Measurements from ENCODE around the gene MGMT.

MGMT gene

DNA sequence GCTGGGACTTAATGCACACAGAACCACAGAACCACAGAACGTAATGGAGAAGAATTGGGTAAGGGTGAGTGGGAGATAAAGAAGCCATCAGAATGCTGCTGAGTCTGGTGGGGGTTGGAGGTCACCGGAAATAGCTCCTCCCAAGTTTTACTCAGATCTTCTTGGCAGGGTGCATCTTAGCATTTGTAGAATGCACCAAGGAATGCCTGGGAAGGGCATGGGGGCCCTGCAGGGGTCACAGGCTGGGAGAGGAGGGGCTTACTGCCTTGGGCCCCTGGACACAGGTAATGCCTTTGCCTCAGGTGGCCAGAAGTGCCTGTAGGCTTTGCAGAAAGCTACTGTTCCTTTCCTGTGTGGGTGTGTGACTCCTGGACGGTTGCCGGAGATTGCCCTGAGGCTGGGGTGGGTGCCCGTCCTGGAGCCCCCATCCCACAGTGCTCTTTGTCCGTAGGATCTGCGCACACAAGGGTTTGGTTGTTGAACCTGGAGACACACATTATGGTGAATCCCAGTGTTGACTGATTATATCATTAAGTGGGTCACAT, 55.1 kb downstream of the MGMT start:
- no peak for DNase-seq

DNA sequence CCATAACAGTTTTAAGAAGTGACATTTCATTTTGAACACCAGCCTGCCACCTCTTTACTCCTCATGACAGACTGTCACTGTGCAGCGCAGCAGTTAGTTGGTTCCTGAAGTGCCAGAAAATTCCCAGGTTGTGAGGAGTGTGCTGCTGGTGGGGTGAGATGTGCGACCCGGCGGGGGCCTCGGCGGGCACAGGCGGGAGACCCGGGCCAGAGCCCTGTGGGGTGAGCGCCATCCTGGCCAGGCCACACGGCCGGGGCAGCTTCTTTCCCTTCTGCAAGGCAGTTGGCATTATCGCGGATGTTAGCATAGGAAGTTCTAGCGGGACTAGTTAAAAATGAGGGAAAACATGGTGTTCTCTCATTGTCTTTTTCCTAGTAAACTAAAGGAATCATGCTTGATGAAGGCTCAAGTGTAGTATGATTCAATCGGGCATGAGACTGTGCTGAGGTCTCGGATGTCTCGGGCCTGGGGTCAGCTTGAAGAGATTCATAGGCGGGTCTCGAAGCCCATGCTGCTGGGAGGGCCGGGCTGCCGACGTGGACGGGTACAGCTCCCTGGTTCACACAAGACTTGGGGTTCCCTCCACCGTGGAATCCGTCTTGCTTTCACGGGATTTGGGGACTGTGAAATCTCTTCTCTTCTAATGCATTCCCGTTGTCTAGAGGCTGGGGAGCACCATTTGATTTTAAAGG, 56.1 kb downstream of the MGMT start:
- DNase-seq: no peak

DNA sequence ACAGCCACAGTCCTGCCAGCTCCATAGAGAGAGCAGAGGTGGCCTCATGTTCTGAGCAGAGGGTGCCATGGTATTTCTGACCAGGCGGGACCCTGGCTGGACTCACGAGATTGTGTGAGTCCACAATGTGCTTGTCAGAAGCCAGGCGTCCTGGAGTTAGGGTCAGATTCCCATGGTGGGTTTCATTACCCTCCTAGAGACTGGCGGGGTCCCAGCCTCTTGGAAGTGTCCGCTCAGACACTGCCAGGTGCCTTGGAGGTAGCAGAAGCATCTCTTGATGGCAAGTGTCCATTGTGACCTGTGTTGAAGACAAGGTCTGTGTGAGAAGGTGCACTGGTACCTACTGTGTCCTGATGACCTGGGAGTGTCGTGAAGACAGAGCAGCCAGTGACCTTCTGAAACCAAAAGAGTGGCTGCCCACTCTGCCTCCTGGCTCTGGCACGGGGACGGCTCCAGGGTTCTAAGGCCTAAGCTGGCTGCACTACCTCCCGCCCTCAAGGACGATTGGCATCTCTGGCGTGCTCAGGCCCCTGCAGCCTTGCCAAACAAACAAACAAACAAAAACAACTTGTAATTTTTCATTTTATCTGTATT, 56.8 kb downstream of the MGMT start:
- no peak for DNase-seq

DNA sequence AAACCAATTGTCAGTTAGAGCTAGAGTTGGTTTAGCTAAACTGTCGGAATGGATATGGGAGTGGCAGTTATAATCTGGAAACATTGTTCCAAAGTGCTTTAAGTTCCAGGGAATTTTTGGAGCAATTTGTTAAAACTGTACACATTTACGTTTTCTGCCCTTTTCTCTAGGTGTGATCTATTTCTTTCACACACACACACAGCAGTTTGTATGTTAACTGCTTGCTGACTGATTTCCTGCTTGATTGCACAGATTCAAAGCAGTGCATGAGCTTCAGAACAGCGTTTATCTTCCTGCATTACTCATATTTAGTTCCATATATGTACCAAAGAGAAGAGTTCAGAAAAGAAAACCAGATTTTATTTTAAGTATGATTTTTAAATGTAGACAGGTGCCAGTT, 57.9 kb downstream of the MGMT start:
- DNase-seq: no peak

DNA sequence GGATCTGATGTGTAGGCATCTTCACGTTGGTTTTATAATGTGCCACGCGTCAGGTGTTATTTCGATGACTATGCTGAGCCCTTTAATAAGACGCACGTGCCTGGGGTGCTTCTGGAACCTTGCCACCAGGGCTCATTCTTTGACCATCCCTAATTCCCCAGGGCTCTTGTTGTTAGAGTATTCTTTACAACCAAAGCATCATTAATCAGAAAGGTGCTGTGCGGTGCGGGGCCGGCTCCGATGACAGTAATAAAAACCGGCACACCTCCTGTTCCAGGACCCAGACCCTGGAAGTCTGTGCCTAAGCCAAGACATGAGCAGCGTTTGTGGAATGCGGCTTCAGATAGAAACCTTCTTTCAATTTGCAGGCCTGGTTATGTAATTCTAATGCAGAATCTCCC, 58.4 kb downstream of the MGMT start:
- no peak for DNase-seq

DNA sequence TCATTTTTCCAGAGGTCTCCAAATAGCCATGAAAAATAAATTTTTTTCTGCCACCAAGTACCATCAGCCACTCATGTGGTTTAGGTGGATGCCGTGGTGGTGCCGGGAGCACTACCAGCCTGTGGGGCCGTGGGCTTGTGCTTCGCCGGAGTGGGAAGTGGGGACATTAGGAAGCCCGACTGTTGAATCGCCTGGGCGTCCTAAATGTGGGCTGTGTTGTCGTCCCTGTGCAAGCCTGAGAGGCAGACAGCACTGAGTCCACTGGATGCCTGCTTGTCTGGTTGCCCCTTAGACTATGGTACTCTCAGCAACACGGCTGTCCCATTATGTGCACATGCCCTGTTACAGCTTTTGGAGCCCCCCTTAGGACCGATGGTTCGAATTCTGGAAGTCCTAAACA, 59.9 kb downstream of the MGMT start:
- no peak for DNase-seq

DNA sequence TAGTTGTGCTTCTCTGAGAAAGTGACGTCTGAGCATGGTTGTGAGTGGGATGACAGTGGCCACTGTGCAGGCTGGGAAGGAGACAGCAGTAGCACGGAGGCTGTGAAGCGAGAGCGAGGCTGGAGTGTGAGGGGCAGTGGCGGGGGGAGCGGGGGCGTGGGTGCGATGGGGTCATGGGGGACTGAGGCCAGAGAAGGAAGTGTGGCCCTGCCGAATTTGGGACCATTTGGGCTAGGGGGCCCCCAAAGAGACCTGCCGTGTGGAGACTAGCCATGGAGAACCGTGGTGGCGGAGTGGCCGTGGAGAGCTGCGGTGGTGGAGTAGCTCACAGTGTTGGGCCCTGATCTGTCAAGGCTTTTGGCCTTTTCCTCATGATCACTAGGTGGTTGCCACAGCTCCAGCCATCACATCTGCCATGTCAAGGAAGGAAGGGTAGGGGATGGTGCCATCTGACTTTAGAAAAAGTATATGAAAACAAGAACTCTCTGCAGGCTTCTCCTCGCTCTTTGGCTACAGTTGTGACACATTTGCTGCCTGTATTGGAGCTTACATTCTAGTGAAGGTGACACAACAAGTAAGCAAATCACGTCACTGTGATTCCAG, 61.4 kb downstream of the MGMT start:
- DNase-seq: no peak

DNA sequence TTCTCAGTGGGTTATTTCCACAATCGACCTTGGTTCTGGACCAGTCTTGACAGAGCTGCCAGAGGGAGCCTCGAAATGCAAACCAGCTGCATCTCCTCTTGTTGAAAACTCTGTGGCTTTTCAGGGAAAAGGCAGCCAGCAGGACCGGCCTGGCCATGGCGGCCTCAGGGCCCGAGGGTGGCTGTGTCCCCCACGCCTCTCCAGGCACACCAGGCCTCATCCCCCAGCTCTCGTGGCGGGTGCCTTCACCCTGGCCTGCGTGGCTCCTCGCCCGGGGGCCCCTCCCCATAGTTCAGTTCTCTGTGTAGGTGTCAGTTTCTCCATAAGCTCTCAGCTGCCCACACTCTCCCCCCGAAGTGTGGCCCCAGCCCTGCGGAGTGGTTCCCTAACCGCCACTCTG, 63.5 kb downstream of the MGMT start:
- DNase-seq: no peak

DNA sequence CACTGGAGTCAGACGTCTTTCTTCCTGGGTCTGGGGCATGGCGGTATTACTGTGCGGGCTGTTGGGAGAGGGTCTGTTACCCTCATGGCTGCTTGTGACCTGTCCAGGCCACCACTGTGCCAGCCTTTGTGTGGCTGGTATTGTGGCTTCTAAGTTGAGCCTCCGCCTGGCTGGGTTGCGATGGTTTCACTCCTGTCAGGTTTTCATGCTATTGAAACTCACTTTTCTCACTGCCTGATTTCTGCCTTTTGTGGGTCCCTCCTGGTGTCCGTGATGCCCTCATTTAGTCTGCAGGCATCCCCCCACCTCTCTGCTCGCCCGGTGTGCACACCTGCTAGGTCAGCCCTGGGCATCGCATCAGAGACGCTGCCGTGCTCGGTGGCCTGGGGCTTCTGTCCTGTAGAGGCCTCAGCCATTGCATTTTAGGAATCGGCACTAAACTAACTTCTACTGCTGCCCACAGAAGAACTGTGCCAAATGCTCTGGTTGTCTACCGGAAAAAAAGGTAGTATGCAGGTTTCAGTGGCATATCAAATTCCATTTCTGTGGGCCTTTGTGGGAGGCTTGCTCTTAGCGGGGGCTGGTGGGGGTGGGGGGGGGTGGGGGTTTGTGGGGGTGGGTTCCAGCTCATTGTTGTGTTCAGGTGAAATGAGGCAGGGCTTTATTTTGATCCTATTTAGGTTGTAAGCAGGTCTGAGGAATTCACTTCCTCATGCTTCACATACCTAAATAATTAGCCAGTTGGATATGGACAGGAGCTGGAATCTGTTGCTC, 64.3 kb downstream of the MGMT start:
- DNase-seq: no peak

DNA sequence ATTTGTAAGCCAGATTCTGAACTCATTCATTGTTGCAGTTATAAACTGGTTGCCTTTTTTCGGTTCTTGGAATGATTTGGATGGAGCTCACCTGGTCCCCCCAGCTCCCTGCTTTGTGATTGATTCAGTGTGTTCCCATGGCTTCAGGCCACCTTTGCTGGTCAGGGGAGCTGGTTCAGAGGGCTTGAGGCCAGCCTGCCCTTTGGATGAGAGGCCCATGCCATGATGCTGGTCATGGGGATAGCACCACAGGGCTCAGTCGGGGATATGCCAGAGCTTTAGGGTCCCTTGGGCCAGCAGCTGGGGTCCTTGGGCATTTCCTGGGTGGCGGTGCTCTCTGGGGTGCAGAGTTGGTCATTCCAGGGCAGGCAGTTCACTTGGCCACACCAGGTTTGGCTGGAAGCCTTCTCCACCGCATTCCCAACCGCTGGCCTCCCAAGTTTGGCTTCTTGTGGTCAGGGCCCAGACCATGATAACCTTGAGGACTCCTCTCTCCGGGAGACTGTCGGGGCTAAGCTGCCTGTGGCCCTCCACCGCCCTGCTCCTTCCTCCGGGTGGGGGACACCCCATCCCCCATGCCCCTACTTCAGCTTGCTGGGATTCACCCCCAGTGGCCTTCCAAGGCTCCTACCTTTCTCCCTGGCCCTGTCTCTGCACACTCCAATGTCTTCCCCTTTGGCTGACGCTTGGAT, 65.1 kb downstream of the MGMT start:
- DNase-seq: no peak

DNA sequence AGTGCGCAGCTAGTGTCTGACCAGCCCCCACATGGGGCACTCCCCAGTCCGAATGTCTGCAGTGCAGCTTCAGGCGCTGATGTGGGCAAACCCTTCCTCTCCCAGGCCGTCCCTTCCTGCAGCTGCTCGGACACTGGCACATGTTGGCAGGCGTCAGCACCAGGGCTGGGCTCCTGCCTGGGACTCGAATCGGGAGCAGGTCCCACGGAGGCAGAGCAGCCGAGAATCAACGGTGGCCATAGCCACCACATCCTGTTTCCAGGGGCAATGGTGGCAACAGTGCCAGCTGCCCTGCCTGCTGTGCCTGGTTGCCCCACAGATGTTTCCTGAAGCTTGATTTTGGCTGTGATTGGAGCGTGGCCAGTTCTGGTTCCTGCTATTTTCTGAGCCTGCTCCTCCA, 65.8 kb downstream of the MGMT start:
- no peak for DNase-seq

DNA sequence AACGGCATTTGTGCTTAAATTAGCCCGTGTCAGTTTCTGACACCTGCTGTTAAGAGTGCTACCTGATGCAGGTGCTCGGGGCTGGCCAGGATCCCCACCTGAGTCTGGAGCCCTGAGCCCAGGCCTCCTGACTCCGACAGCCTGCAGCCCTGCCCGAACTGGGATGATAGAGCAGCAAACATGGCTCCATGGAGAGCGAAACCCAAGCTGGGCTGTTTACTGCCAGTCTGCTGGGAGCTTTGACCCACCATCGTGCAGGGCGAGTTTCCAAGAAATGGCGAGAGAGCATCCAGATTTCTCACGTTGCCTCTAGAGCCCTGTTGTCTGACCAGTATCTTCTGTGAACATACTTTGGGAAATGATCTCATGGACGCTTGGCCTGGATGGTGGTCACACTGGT, 66.2 kb downstream of the MGMT start:
- no peak for DNase-seq

DNA sequence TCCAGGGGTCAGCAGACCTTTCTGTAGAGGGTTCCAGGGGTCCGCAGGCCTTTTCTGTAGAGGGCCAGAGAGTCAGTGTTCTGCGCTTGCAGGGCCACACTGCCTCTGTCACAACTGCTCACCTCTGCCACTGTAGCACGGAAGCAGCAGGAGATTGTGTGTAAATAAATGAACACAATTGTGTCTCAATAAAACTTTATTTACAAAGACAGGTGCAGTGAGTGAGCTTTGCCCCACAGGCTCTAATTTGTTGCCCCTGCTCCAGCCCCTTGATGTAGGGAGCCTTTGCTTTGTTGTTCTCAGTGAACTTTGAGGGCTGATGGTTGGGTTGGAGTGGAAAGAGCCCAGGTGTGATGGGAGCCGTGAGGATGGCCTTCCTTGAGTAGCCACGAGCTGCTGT, 67.8 kb downstream of the MGMT start:
- DNase-seq: no peak

DNA sequence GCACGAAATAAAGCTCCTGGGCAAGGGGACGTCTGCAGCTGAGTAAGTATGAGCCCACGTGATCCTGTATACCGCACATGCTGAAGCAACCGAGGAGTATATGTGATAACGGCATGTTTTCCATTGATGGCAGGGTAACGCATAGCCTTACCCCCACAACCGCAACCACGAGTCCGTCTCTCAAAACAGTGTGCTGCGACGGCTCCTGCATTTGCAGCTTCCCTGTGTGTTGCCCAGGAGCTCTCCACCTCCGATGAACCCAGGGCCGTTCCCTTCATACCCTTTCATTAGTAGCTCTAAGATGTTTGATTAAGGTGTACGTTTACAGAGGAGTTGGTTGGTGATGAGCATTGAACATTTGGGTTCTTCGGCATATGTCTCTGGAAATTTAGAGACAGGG, 69.3 kb downstream of the MGMT start:
- no peak for DNase-seq

DNA sequence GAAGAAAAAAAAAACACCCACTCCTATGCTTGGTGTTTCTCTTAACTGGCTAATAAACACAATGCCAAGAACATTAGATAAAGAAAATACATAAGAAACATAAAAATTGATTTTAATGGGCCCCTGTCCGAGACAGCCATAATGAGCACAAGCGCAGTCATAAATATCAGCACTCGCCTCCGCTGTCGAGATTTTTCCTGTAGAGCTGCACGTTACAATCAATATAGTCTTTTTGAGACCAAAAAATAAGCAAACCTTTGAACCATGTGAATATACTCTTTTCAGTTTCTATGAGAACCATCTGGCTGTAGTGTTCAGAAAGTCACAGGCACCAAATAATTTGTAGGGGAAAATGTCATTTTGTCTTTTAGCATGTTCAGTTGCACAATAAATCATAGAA, 70.1 kb downstream of the MGMT start:
- DNase-seq: no peak

DNA sequence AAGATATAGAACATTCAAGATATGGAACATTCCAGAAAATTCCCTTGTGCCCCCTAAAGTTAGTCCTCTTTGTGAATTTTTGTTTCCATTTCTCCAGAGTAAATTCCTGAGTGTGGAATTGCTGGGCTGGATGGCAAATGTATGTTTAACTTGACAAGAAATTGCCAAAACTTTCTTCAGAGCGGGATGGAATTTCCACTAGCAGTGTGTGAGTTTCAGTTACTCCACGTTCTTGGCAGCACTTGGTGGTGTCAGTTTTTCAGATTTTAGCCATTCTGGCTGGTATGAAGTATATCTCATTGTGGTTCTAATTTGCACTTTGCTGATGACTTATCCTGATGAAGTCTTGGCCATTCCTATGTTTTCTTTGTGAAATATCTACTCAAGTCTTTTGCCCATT, 71.2 kb downstream of the MGMT start:
- no peak for DNase-seq

DNA sequence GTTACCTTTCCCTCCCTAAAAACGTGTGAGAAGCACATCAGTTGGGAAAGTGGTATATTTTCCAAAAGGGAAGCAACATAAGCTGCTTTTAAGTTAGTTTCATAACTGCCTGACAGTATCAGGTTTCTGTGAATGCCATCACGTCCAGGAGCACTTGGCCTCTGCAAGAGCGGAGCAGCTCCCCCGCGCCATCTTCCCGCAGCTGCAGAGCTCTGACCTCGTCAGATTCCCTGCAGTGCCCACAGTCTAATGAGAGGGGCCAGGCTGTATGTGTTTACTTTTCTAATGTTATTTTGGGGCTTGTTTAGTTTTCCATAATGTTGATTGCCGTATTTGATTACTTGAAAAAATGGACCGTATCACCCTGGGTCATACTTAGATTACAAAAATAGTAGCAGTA, 74.2 kb downstream of the MGMT start:
- DNase-seq: no peak

DNA sequence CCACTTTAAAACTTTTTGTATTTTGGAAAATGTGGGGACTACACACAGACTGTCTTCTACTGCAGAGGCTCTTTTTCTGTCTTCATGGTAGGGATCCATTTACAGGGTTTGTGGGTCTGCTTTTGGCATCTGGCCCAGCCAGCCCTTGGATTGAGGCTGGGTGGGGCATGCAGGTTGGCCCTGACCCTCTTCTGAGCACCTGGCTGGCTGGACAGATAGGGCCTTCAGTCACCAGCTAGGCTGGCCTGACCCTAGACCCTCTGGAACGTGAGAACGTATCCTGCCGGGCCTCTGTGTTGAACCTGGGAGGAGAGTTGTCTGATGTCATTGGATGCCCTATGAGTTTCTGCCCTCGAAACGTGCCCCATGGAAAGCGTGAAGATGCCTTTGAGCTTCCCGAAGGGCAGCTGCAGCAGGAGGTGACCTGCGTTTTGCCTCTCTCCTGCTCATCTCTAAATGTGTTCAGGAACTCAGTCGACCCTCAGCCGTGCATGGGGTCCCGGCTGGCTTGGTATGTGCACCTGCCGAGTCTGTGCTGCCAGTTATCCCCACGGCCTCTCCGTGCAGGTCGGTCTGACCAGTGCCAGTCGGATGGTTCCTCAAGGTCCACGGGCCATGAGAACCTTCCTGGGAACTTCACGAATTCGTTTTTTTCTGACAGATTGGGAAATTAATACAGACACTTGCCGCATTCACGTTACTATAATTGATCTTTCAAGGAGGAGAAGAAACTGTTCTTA, 74.9 kb downstream of the MGMT start:
- no peak for DNase-seq

DNA sequence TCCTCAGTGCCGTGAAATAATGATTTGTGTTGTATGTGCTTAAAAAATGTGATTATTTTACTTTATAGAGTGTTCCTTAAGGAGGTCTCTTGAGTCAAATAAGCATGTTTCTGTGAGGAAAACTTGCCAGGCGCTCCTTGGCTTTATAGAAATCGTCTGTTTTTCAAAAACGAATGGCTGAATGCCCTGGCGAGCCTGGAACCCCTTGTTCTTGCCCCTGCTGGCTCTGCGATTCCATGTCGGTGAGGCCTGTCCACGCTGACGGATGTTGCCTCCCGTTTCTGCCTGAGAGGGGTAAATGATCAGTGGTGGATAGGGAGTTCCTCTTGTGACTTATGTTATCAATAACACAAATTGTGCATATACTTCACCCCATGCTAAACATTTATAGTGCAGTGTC, 75.5 kb downstream of the MGMT start:
- DNase-seq: no peak

DNA sequence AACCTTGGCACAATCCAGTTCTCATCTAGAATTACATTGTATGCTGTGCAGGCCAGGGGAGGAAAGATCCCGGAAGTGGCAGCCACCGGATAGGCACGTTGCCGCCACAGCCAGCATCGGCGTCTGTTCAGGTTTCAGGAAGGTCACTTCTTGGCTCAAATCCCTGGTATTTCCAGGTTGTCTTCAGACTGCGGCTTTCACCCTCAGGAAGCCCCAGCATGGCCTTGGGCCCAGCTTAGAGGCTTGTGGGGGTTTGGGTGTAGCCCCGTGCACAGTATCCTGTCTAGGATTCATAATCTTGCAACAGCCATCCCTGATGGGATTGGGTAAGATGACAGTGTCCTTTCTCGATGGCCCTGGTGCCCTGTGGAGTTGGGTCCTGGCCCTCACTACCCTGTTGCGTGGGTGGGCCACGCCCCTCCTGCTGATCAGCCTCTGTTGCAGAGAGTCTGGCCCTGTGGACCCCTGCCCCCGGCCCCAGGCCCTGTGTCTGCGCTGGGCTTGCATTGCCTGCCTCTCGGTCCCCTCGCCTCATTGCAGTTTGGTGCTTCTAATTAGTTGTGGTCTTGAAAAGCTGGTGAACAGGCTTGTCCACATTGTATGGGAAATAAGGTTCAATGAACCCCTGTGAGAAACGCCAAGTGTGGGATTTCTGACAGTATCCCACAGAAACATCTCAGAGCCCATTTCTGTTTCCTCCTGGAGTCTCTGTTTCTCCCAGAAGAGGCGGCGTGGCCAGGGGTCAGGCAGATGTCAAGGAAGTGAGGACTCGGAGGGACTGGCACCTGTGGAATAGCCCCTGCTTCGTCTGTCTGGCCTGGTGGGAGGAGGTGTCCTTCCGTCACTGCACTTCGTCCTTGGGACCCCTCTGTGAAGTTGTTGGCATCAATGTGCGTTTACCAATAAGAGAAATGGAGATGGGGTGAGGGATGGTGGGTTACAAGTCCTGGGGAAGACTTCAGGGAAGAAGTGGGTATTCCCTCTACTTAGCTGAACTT, 77.5 kb downstream of the MGMT start:
- no peak for DNase-seq

DNA sequence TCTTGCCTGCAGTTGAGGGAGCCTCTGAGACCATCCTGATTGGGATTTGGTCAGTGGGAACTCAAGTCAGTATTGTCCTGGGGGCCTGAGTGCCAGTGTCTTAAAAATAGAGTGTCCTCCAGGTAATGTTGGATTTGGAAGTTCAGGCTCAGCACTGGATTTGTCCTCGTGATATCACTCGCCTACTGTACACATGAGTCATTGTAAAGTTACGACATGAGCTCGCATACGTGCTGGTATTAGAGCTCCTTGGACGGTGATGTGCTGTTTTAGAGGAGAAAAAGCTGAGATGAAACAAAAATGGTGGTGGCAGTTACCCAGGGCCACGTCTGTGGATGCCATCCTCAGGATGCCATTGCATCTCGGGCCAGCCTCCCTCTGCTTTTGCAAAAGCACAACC, 78.2 kb downstream of the MGMT start:
- no peak for DNase-seq

Measured in NCI-H510A (cell line).